ENCODE data around the gene CREBBP. TPM values are rescaled to one million over a fixed set of nuclear protein-coding genes. Genes with fewer than 3 reads are reported as not detected.

Gene CREBBP
- polyA plus RNA-seq, 1 of the 3 experiments (the other 2 are of a cell fraction): 5.7 TPM

DNA sequence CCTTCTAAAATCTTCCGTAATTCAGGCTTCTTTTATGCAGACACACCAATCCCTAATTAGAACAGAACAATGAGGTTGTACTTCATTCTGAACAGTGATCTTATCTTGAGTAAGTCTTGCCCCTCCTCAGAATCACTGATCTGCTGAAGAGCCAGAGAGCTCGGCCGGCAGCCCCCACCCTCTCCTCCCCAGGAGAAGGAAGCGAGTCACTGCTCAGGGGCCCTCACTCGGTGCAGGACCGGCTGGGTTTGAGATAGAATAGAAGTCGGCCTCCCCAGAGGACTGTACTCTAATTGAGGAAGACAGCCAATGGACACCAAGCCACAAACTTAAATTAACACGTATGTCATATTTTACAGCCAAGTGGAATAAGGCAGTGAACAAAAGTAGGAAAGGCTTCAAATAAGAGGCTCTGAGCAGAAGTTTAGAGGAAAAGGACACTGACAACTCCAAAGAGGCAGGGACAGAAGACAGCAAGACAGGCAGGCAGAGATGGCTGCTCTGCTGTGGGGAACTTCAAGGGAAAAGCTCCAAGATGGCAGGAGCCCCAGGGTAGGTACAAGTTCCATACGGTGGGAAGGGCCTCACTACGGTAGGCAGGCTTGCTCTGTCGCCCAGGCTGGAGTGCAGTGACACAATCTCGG lies 18.6 kb downstream of the CREBBP start:
- peaks cover 100% of the 10 kb centered on the region for H4K20me1 ChIP-seq (ENCODE audit: insufficient read depth)
- 0 out of 4 replicates have a peak overlapping the region, but pooled peaks of 1 of the 2 experiments have one; percentile 20 for H3K4me3 ChIP-seq (ENCODE audit: low read depth in 2 of 2, low read length in 1 of 2)
- 45% methylated on average over 12 of the region's 12 CpGs for WGBS (ENCODE audit: low lambda C conversion rate)
- TF ChIP-seq, protein P1, sequence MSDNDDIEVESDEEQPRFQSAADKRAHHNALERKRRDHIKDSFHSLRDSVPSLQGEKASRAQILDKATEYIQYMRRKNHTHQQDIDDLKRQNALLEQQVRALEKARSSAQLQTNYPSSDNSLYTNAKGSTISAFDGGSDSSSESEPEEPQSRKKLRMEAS (IDR thresholded peaks at IDR 0.05; ENCODE audit: low read depth): 0 out of 2 replicates have a peak, but pooled peaks have one; percentile 36
- TF ChIP-seq TCF12 (IDR thresholded peaks at IDR 0.05) (peak; percentile 45), RXRA (IDR thresholded peaks at IDR 0.05; ENCODE audit: borderline replicate concordance, low read depth) (no peak), JUND (IDR thresholded peaks at IDR 0.05) (peak; percentile 47), POLR2AphosphoS5 (IDR thresholded peaks at IDR 0.05; ENCODE audit: low read depth, low read length) (no peak), EP300 (IDR thresholded peaks at IDR 0.05; ENCODE audit: borderline replicate concordance in 1 of 2, low read depth in 1 of 2, low read length in 1 of 2) (no peak), FOSL2 (IDR thresholded peaks at IDR 0.05; ENCODE audit: borderline replicate concordance, low read depth) (peak; percentile 54; the same call in 1 of the 2 replicates), YY1 (IDR thresholded peaks at IDR 0.05; ENCODE audit: low read depth) (no peak)
- TF ChIP-seq, protein P2, sequence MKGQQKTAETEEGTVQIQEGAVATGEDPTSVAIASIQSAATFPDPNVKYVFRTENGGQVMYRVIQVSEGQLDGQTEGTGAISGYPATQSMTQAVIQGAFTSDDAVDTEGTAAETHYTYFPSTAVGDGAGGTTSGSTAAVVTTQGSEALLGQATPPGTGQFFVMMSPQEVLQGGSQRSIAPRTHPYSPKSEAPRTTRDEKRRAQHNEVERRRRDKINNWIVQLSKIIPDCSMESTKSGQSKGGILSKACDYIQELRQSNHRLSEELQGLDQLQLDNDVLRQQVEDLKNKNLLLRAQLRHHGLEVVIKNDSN (IDR thresholded peaks at IDR 0.05; ENCODE audit: borderline replicate concordance, low read depth): no peak
- TF ChIP-seq, protein P3, sequence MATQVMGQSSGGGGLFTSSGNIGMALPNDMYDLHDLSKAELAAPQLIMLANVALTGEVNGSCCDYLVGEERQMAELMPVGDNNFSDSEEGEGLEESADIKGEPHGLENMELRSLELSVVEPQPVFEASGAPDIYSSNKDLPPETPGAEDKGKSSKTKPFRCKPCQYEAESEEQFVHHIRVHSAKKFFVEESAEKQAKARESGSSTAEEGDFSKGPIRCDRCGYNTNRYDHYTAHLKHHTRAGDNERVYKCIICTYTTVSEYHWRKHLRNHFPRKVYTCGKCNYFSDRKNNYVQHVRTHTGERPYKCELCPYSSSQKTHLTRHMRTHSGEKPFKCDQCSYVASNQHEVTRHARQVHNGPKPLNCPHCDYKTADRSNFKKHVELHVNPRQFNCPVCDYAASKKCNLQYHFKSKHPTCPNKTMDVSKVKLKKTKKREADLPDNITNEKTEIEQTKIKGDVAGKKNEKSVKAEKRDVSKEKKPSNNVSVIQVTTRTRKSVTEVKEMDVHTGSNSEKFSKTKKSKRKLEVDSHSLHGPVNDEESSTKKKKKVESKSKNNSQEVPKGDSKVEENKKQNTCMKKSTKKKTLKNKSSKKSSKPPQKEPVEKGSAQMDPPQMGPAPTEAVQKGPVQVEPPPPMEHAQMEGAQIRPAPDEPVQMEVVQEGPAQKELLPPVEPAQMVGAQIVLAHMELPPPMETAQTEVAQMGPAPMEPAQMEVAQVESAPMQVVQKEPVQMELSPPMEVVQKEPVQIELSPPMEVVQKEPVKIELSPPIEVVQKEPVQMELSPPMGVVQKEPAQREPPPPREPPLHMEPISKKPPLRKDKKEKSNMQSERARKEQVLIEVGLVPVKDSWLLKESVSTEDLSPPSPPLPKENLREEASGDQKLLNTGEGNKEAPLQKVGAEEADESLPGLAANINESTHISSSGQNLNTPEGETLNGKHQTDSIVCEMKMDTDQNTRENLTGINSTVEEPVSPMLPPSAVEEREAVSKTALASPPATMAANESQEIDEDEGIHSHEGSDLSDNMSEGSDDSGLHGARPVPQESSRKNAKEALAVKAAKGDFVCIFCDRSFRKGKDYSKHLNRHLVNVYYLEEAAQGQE (IDR thresholded peaks at IDR 0.05; ENCODE audit: low read depth, low read length): no peak
- TF ChIP-seq, protein P4, sequence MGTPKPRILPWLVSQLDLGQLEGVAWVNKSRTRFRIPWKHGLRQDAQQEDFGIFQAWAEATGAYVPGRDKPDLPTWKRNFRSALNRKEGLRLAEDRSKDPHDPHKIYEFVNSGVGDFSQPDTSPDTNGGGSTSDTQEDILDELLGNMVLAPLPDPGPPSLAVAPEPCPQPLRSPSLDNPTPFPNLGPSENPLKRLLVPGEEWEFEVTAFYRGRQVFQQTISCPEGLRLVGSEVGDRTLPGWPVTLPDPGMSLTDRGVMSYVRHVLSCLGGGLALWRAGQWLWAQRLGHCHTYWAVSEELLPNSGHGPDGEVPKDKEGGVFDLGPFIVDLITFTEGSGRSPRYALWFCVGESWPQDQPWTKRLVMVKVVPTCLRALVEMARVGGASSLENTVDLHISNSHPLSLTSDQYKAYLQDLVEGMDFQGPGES (IDR thresholded peaks at IDR 0.05; ENCODE audit: low read depth, low read length): no peak
- TF ChIP-seq, protein P5, sequence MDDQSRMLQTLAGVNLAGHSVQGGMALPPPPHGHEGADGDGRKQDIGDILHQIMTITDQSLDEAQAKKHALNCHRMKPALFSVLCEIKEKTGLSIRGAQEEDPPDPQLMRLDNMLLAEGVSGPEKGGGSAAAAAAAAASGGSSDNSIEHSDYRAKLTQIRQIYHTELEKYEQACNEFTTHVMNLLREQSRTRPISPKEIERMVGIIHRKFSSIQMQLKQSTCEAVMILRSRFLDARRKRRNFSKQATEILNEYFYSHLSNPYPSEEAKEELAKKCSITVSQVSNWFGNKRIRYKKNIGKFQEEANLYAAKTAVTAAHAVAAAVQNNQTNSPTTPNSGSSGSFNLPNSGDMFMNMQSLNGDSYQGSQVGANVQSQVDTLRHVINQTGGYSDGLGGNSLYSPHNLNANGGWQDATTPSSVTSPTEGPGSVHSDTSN (IDR thresholded peaks at IDR 0.05): peak; percentile 64
- H3K4me1 ChIP-seq (ENCODE audit: control insufficient read depth in 1 of 2, insufficient read depth in 2 of 2, low read depth in 1 of 2, low read length in 1 of 2): peaks cover 21 to 28% of the 10 kb centered on the region in 2 experiments; a peak in 3 of 4 replicates
- peaks cover 6% of the 10 kb centered on the region for H3F3A ChIP-seq (replicated peaks; ENCODE audit: insufficient read depth)
- ChIA-PET POLR2A (interaction anchor here (0.9 kb wide), 1 partner anchor 18 kb away, joined by 3 read pairs; no protein-coding TSS in a partner anchor), CTCF (interaction anchor here (0.7 to 1.6 kb wide), 3 partner anchors 12 to 77 kb away, joined by 3 to 4 read pairs (median 4); no protein-coding TSS in a partner anchor)
- no peak overlapping the region for H2AFZ ChIP-seq (ENCODE audit: low read depth)
- DNase-seq: no peak
- peak overlapping the region in 1 of 2 experiments; percentile 48; a peak in 2 of 4 replicates for H3K27ac ChIP-seq (ENCODE audit: low read depth in 2 of 2, low read length in 1 of 2)
- no peak overlapping the region for H3K9ac ChIP-seq
- peak overlapping the region; percentile 32; the same call in 1 of the 2 replicates for H3K4me2 ChIP-seq
- no peaks in the 10 kb centered on the region for H3K9me2 ChIP-seq
- no peaks in the 10 kb centered on the region for H3K9me3 ChIP-seq
- no peaks in the 10 kb centered on the region for H3K36me3 ChIP-seq (replicated peaks in 1 of 2; ENCODE audit: control insufficient read depth in 1 of 2, insufficient read depth in 2 of 2, low read length in 1 of 2)
- H3K27me3 ChIP-seq (ENCODE audit: insufficient read depth): no peaks in the 10 kb centered on the region
- peaks cover 100% of the 10 kb centered on the region for H3K79me2 ChIP-seq (ENCODE audit: insufficient read depth)
